Central memory CD8-positive, alpha-beta T cell (primary cell): ENCODE data around the gene CNKSR3.

Experiments used
- ATAC-seq: fragments of 150-1000 bp; cut with Tn5 transposase; replicated peaks from 2 replicates; pipeline ENCODE4 v1.10.0; 2022; ENCODE audit warnings: mild to moderate bottlenecking, moderate FRiP score, moderate number of reproducible peaks; ENCODE audit not compliant: poor library complexity, severe bottlenecking; ENCODE audit errors: extremely low read depth
- DNase-seq, 2 donors: peaks; one replicate each; pipeline ENCODE4 v3.0.0; 2021; ENCODE audit warnings: low spot score in 2 of 2
- H3K27ac Mint-ChIP-seq: one replicate; pipeline ENCODE4 v1.8.0; 2022; ENCODE audit warnings: low read depth, mild to moderate bottlenecking, moderate library complexity, mixed read lengths
- H3K27me3 Mint-ChIP-seq: one replicate; pipeline ENCODE4 v1.8.0; 2022; ENCODE audit warnings: mixed read lengths
- H3K36me3 Mint-ChIP-seq: one replicate; pipeline ENCODE4 v1.8.0; 2022; ENCODE audit warnings: mild to moderate bottlenecking, moderate library complexity, mixed read lengths; ENCODE audit not compliant: insufficient read depth
- H3K4me1 Mint-ChIP-seq: one replicate; pipeline ENCODE4 v1.8.0; 2022; ENCODE audit warnings: mixed read lengths
- H3K4me3 Mint-ChIP-seq: one replicate; pipeline ENCODE4 v1.8.0; 2022; ENCODE audit warnings: mild to moderate bottlenecking, moderate library complexity, mixed read lengths
- H3K9me3 Mint-ChIP-seq: one replicate; pipeline ENCODE4 v1.8.0; 2022; ENCODE audit warnings: mixed read lengths

CNKSR3 gene

DNA sequence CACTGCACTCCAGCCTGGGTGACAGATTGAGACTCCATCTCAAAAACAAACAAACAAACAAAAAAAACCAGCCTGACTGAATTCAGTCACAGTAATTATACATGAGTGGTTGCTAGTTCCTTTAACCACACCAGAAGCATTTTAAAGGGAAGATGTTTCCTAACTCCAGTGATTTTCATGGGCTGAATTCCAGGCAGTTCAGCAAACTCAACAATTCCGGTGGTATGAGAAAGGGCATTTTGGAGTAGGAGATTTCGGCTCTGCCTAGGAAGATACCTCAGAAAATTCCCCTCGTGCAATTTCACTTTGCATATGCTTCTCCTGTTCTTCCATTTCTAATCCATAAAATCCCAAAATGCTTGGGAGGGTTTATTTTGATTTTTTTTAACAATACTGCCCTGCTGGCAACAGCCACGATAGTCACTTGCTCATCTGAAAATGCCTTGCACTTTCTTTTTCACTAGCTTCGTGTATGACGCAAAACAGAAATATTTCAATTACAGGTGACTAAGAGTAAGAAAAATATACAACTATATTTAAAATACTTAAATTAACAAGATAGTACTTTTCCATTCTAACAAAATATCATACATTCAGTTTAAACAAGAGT is 105.6 kb downstream of the CNKSR3 start:
- Mint-ChIP-seq H3K4me3 (no peak overlapping the region), H3K9me3 (no peaks in the 10 kb centered on the region), H3K4me1 (no peaks in the 10 kb centered on the region), H3K36me3 (no peaks in the 10 kb centered on the region), H3K27ac (no peak overlapping the region), H3K27me3 (peaks cover 7% of the 10 kb centered on the region)
- ATAC-seq (no peak), DNase-seq (no peak)

GRCh38 chr6:154403788-154404187 is 106.7 kb downstream of the CNKSR3 start:
- Mint-ChIP-seq H3K4me1 (no peaks in the 10 kb centered on the region), H3K27ac (no peak overlapping the region), H3K27me3 (peaks cover 7% of the 10 kb centered on the region), H3K4me3 (no peak overlapping the region), H3K36me3 (no peaks in the 10 kb centered on the region), H3K9me3 (no peaks in the 10 kb centered on the region)
- ATAC-seq (no peak), DNase-seq (no peak)

GRCh38 chr6:154402081-154402780 is 108.3 kb downstream of the CNKSR3 start:
- DNase-seq (no peak), ATAC-seq (no peak)
- H3K4me1 Mint-ChIP-seq = no peaks in the 10 kb centered on the region
- H3K4me3 Mint-ChIP-seq = no peak overlapping the region
- H3K36me3 Mint-ChIP-seq = no peaks in the 10 kb centered on the region
- H3K27ac Mint-ChIP-seq = no peak overlapping the region
- no peaks in the 10 kb centered on the region for H3K9me3 Mint-ChIP-seq
- H3K27me3 Mint-ChIP-seq = peaks cover 7% of the 10 kb centered on the region

GRCh38 chr6:154399097-154399496 is 111.4 kb downstream of the CNKSR3 start:
- Mint-ChIP-seq H3K36me3 (no peaks in the 10 kb centered on the region), H3K9me3 (no peaks in the 10 kb centered on the region), H3K4me1 (no peaks in the 10 kb centered on the region), H3K27me3 (peaks cover 10% of the 10 kb centered on the region), H3K4me3 (no peak overlapping the region), H3K27ac (no peak overlapping the region)
- ATAC-seq (no peak), DNase-seq (no peak)

GRCh38 chr6:154397491-154398195 is 112.8 kb downstream of the CNKSR3 start:
- no peaks in the 10 kb centered on the region for H3K9me3 Mint-ChIP-seq
- ATAC-seq = no peak

DNA sequence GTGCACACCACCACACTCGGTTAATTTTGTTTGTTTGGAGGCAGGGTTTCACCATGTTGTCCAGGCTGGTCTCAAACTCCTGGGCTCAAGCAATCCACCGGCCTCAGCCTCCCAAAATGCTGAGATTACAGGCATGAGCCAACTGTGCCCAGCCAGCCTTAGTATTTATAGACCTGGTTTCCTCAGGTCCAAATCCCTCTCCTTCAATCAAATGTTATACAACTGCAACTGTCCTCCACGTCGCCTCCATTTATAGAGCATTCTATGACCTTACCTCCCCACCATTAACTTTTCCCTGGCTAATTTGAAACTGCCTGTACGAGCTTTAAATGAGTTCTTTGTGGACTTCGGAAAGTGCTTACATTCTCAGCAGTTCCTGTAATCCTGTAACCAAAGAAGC is 114.6 kb downstream of the CNKSR3 start:
- Mint-ChIP-seq H3K36me3 (no peaks in the 10 kb centered on the region), H3K4me1 (no peaks in the 10 kb centered on the region), H3K4me3 (no peak overlapping the region), H3K27me3 (peaks cover 22% of the 10 kb centered on the region), H3K27ac (no peak overlapping the region), H3K9me3 (no peaks in the 10 kb centered on the region)
- DNase-seq (no peak), ATAC-seq (no peak)

More at GRCh38 chr6:154397491-154398195, 112.8 kb downstream of the CNKSR3 start:
- Mint-ChIP-seq H3K36me3 (no peaks in the 10 kb centered on the region), H3K27ac (no peak overlapping the region), H3K27me3 (peaks cover 10% of the 10 kb centered on the region), H3K4me1 (no peaks in the 10 kb centered on the region), H3K4me3 (no peak overlapping the region)
- DNase-seq = no peak

GRCh38 chr6:154395316-154395715 is 115.2 kb downstream of the CNKSR3 start:
- ATAC-seq (no peak), DNase-seq (no peak)
- Mint-ChIP-seq H3K9me3 (no peaks in the 10 kb centered on the region), H3K4me1 (no peaks in the 10 kb centered on the region), H3K4me3 (no peak overlapping the region), H3K27me3 (peaks cover 24% of the 10 kb centered on the region), H3K27ac (no peak overlapping the region), H3K36me3 (no peaks in the 10 kb centered on the region)

GRCh38 chr6:154394571-154394970 is 115.9 kb downstream of the CNKSR3 start:
- no peak for ATAC-seq

GRCh38 chr6:154390034-154390433 is 120.5 kb downstream of the CNKSR3 start:
- no peak for ATAC-seq
- H3K9me3 Mint-ChIP-seq = no peaks in the 10 kb centered on the region
- peaks cover 65% of the 10 kb centered on the region for H3K27me3 Mint-ChIP-seq
- H3K27ac Mint-ChIP-seq = no peak overlapping the region
- DNase-seq = no peak
- no peaks in the 10 kb centered on the region for H3K36me3 Mint-ChIP-seq
- no peaks in the 10 kb centered on the region for H3K4me1 Mint-ChIP-seq
- H3K4me3 Mint-ChIP-seq = no peak overlapping the region

More at GRCh38 chr6:154394571-154394970, 115.9 kb downstream of the CNKSR3 start:
- Mint-ChIP-seq H3K27ac (no peak overlapping the region), H3K4me1 (no peaks in the 10 kb centered on the region), H3K36me3 (no peaks in the 10 kb centered on the region), H3K9me3 (no peaks in the 10 kb centered on the region), H3K27me3 (peaks cover 32% of the 10 kb centered on the region), H3K4me3 (no peak overlapping the region)
- no peak for DNase-seq

- H3K9me3 Mint-ChIP-seq = no peaks in the 10 kb centered on the region
- DNase-seq (no peak), ATAC-seq (no peak)
- no peak overlapping the region for H3K4me3 Mint-ChIP-seq
- peaks cover 66% of the 10 kb centered on the region for H3K27me3 Mint-ChIP-seq
- H3K36me3 Mint-ChIP-seq = no peaks in the 10 kb centered on the region
- H3K4me1 Mint-ChIP-seq = no peaks in the 10 kb centered on the region
- no peak overlapping the region for H3K27ac Mint-ChIP-seq
Observed at GRCh38 chr6:154388803-154389202, 121.7 kb downstream of the CNKSR3 start.

- Mint-ChIP-seq H3K36me3 (no peaks in the 10 kb centered on the region), H3K27ac (no peak overlapping the region), H3K9me3 (no peaks in the 10 kb centered on the region), H3K4me1 (no peaks in the 10 kb centered on the region), H3K4me3 (no peak overlapping the region), H3K27me3 (peaks cover 66% of the 10 kb centered on the region)
- ATAC-seq = no peak
- no peak for DNase-seq
Observed at GRCh38 chr6:154386848-154387717, 123.4 kb downstream of the CNKSR3 start.

DNA sequence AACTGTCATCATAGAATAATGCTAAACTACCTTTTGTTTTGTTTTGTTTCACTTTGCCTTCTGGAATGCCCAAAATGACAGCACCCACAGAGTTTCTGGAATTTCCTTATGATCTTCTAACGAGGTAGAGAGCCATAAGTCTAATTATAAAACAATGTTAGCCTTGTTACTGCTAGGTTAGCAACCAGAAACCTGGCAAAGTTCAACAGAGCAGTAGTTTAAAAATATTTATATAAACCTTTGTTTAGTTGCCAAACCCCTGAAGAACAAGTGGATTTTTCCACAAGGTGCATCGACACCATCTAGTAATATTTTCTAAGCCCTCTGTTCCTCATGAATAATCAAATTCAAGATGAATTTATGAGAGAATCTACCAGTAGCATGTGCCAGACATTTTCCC is 126.3 kb downstream of the CNKSR3 start:
- no peak for DNase-seq
- Mint-ChIP-seq H3K27ac (no peak overlapping the region), H3K4me1 (no peaks in the 10 kb centered on the region), H3K27me3 (peaks cover 41% of the 10 kb centered on the region), H3K4me3 (no peak overlapping the region), H3K36me3 (no peaks in the 10 kb centered on the region), H3K9me3 (no peaks in the 10 kb centered on the region)
- ATAC-seq = no peak
